GM21381 (cell line): ENCODE data around the gene TSPAN5.

Source experiments
- ATAC-seq: cut with Tn5 transposase; IDR thresholded peaks from one replicate; pipeline ENCODE4 v1.9.1; 2021; ENCODE audit warnings: mild to moderate bottlenecking, moderate library complexity; ENCODE audit not compliant: unreplicated experiment

Gene TSPAN5

DNA sequence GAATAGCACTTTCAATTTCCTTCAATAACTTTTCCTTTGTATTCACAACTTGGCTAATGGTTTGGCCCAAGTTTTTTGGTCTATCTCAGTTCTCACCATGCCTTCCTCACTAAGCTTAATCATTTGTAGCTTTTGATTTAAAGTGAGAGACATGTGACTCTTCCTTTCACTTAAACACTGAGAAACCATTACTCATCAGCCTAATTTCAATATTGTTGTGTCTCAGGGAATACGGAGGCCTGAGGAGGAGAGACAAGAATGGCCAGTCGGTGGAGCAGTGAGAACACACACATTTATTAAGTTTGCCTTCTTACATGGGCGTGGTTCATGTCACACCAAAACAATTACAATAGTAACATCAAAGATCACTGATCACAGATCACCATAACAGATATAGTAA is 56.7 kb downstream of the TSPAN5 start:
- peak; percentile 80 for ATAC-seq

DNA sequence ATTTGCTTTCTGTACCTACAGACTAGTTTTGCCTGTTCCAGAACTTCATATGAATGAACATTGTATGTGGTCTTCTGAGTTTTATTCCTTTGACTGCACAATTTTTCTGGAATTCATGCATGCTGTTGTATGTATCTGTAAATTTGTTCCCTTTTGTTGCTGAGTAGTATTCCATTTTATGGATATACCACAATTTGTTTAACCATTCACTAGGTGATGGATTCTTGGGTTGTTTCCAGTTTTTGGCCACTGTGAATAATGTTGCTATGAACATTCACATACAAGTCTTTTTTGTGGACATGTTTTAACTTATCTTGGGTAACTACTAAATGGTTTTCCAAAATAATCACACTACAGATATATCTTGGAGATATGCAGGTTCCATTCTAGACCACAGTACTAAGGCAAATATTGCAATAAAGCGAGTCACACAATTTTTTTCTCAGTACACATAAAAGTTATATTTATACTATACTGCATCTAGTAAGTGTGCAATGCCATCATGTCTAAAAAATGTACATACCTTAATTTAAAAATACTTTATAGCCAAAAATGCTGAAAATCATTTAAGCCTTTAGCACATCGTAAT is 58.7 kb downstream of the TSPAN5 start:
- ATAC-seq, result no peak

DNA sequence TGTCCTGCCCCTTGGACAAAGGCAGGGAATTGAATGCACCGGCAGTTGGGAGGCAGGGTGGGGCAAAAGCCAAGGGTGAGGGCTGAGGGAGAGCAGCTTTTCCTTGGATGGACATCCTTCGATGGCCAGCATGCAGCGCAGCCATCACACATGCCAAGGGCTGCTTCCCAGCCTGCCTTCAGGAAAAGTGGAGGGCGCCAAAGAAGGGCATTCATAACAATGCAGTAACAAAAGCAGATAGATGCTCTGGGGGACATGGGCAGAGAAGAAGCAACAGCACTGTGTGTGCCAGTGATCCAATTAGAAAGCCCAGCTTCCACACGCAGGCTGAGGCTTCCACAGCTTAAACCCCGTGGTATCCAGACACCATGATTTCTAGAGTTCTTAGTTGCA is 71.5 kb downstream of the TSPAN5 start:
- ATAC-seq, result no peak

DNA sequence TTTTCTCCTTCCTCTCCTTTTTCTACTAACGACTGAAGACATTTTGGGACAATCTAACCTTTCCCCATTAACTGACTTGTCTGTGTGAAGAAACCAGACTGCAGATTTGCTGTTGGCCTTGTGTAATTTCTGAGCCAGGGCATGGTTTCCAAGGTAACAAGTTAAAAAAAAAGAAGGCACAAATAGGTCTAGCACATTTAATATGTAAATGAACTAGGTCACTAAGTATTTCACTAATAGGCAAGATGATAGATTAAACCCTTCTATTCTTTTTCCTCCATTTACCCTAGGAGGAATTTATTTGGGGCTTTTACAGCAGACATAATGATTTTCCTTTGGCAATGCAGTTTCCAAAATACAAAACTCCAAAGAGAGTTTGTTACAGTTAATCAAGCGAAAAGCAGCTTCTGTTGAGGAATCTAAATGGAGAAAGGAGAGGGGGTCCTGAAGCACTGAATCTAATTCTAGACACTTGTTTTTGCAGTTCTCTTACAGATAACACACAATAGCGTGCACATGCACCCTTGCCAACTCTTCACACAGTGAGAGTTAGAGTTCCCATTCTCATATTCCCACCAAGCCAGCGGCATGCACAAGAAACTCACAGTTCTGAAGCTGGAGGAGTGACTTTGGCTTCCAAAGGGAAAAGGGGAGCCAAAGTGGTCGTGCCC is 72.0 kb downstream of the TSPAN5 start:
- no peak for ATAC-seq

DNA sequence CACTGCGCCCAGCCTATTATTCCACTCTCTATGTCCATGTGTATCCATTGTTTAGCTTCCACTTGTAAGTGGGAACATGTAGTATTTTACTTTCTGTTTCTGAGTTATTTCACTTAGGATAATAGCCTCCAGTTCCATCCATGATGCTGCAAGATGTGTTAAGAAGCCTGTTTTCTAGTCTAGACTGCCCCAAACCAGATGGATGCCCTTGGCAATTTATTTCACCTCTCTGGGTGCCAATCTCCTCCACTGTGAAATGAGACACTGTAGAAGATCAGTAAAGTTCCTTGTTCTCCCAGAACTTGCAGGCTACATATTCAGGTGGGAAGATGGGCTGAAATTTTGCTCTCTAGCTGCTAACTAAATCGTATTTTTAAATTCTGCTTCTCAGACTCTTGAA is 72.8 kb downstream of the TSPAN5 start:
- no peak for ATAC-seq

DNA sequence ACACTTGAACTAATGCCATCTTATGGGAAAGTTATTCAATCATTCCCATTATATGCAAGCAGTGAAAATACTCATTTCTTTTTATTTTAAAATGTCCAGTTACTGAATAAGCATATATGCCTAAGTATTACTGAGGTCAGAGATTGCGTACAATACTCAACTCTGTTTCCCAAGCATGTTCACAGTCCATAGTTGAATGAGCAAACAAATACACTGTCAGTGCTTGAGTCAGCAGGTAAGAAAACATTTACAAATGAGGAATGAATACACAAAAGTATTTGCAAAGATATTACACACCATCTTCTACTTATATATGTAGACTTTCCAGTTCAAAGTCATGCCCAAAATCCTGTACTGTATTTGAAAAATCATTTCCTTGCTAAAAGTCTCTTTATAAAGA is 74.1 kb downstream of the TSPAN5 start:
- no peak for ATAC-seq

DNA sequence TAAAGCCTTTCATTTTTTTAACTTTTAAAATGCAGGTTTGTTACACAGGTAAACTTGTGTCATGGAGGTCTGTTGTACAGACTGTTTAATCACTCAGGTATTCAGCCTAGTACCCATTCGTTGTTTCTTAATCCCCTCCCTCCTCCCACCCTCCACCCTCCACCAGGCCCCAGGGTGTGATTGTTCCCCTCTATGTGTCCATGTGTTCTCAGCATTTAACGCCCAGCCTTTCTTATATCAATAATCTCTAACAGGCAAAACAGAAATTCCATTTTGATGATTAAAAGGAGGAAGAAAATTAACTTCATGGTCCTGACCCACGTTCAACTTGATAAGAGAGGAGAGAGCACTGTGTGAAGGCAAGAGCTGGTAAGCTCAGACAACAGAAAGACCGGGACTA is 75.1 kb downstream of the TSPAN5 start:
- ATAC-seq, result no peak

DNA sequence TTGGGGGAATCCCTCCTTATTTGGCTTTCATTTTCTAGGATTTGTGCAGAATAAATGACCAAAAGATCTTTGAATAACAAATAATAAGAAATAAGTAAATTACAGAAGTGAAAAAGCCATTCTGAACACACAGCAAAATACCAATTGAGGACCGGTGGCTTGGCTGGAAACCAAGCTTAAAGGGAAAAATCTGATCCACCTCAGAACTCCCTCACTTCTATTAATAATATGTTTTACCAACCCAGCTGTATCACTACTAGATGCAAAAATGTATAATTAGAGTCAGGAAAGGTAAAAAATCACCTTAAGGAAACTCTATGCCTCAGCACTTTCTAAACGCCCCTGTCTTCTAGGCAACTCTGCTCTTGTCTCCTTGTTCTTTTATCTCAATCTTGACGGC is 77.3 kb downstream of the TSPAN5 start:
- ATAC-seq, result no peak

DNA sequence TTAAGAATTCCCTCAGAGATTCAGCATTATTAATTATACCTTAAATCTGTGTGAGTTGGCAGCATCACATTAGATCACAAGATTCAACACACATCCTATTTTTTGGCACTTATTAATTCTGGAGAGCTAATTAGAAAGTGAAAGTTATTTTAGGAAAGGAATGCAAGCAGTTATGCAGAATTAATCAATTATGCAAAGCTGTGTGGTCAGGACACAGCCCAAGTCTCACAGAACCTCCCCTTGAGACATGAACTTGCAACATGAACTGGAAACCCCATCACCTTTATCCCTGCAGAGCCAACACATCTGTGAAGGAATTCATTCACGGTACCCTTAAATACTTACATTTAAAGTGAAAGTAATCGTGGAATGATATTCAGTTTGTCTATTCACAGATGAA is 80.5 kb downstream of the TSPAN5 start:
- ATAC-seq, result no peak

DNA sequence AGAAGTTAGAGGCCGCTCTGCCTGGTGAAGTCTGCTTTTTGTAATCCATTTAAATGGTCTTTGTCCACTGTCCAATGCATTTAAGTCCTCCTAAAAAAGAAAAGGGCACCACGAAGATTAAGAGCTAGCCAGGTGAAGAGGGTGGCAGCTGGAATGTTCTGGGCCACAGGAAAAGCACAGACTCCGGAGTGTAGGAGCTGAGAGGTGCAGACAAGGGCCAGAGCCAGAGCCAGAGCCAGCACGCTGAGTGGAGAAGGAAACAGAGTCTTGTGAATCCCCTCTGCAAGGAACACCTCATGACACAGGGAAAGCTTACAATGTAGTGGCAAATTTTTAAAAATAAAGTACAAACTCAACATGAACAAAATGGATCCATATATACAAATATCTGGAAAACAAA is 83.6 kb downstream of the TSPAN5 start:
- no peak for ATAC-seq

DNA sequence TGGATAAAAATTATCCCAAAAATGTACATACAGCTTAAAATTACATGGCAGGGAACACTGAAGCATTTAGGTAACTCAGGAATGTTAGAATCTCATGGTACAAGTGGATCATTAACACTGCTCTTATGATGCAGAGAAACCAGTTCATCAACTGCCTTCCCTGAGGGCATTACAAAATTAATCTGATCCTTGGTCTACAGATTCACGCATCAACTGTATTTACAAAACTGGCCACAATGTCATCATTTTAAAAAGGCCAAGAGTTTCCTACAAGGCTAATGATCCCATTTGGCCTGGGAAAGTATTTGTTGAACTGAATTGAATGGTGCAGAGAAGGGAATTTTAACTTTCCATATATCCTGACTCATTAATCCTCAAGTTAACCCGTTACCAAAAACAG is 84.6 kb downstream of the TSPAN5 start:
- no peak for ATAC-seq

DNA sequence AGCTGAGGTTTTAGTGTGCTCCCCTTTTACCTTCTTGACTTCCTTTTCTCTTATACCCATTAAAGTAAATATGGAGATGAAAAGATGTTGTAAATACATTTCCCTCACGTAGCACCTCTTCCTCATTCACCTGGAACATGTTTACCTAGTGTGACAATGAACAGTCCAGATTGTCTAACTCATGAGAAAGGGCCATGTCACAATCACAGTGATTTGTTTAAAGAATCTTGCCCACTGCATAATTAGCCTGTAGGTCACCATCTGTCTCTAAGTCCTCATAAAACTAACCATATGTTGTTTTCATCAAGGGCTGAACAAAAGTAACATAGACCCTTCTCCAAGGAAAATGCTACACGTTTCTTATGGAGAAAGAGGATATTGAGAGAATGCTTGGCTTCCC is 85.7 kb downstream of the TSPAN5 start:
- no peak for ATAC-seq

DNA sequence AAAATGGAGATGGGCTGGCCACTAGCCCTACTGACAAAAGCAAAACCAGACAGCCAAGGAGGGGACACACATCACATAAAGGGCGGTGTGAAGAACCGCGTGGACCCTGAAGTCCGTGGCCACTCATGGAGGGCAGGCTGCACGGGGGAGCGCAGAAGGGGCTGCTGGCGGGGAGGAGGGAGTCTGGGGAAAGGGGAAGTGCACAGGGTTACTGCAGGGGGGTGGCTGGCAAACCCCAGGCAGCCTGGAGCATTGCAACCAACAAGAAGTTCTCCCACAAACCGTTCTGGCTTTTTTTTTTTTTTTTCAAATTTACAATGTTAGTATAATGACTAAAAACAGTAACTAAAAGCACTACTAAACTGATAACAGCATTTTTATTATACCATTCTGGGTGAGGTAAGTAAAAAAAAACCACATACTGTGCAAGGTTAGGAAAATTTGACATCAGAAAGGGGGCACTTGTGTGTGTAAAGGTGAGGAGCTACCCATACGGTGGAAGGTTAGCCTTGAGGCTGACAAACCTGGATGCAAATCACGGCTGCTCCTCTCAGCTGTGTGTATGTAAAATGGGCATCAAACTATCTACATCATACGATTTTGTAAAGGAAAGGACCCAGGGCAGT is 87.1 kb downstream of the TSPAN5 start:
- ATAC-seq, result no peak

DNA sequence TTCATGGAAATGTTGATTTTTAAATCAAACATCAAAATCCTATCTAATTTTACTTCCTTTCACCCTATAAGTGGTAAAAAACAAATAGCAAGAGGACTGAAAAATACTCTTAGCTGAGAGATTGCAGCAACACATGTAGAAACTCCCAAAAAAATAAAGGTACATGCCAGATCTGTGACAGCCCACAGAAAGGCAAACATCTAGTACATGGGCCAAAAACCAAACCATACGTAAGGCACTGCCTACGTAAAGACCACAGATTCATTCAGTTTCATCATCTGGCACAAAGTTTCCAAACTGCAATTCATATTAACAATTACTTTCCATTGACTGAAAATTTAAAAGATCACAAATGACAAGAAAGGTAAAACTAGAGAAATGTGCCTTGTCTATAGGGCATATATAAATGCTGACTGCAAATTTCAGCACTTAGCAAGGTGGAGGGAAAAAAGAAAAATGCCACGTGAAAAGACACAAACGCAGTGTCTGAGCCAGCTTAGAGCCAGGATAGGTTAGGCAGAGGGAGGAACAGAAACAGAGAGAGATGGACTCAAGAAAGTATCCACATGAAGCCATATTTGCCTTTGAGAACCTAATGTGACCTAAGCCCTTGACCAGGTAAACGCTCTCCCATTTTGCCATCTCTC is 88.1 kb downstream of the TSPAN5 start:
- no peak for ATAC-seq

DNA sequence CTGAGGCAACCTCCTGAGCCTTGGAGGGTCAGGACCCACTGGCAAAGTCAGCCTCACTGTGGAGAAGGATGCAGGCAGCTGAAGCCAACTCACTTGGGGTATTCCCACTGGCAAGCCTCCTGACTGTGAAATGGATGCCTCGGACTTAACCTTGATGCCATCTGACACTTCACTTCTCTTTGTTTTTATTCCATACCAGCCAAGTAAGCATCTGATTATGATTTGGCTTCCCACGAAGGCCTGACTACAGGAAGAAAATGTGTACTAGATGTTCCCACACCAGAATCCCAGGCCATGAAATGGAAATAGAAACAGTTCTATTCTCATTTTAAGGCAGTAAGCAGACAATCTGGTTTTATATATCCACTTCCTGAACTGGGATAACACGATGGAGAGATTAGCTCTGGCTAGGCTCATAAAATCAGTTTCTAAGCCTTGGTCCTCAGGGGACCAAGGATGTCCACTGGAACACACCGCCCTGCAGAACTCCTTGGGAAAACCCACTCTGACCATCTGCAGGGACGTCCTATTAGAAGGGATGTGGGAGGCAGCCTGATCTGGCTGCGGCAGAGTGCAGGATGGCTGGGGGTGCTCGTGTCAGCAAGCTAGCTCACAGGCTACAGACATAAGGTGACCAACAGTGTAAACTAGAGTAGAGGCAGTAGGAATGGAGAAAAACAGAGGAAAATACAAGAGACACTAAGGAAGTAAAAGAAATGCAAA is 89.3 kb downstream of the TSPAN5 start:
- ATAC-seq, result no peak

DNA sequence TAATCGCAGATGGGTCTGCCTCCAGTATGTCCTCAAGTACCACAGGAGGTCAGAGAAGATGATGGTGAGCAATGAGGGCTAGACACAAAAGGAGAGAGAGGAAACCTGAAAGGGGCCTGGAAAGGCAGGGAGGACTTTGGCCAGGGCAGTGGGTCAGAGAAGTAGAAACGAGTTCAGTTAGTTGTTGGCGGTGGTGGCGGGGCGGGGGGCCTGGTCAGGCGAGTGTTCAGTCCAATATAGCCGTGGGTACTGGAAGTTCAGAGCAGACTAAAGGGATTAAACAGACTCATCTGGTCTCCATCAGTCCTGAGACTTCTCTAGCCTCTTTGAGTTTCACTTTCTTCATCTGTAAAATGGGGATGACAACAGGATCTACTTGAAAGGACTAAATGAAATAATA is 90.8 kb downstream of the TSPAN5 start:
- ATAC-seq, result no peak

DNA sequence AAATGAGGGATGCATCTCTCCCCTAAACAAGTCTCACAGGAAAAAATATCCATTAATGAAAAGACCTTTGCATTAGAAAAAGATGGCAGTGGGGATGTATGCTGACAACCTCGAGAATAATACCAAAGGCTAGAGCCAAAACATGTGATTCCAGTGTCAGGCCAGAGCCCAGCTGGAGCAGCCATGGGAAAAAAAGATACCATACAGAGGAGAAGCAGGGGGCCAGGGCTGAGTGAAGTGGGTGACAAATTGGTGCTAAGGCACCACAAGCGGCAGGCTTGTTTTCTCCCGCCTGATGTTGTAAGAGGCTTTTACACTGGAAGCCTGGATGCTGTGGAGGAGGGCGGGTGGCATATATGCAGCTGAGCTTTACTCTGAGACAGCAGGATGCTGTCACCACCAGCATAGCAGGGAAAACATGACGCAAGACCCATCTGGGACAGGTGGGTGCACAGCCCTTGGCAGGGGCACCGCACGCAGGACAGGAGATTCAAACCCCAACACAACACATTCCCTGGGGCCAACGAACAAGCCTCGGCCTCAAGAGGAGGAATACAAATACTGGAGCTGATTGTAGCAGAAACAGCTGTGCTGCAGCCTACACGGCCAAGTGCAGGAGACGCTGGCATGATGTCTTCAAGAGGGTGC is 91.9 kb downstream of the TSPAN5 start:
- ATAC-seq, result no peak

DNA sequence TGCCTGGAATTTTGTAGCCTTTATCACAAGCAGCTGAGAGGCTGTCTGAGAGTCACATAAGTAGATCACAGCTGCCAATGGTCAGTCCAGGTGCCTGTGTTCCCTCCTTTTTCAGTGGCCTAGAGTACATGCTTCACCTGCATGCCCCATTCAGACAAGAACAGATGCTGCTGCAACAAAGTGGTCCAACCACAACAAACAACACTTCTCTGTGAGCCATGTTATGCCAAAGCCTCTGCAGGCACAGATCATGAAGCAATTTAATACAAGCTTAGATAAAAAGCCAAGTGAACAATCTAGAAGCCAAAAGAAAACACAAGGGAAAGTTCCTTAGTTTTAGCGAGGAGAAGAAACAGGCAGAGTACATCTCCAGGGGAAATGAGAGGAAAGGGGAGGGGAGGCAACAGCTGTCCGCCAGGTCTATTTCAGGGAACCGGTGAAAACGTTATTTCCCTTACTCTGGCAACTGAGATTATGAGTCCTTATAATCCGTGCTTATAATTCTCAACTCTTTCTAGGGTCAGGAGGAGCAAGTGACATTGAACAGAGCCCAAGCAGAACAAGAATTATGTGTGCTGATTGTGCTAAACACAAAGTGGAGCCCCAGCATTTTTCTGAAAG is 92.6 kb downstream of the TSPAN5 start:
- no peak for ATAC-seq

DNA sequence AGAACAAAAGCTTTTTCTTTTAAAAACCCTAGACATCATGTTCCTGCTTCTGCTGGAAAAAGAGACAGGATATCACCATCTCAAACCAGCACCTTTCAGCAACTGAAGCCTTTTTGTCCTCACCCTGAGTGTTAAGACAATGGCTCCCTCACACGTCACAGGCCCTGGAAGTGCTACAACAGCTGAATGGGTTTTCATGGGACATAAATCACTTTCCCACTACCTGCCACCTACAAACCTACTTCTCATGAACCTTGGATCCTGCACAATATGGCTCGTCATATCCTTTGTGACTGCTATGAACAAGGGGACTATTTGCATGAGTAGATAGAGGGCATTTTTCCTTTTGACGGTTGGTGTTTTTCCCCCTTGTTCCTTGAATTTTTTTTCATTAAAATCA is 93.6 kb downstream of the TSPAN5 start:
- ATAC-seq, result no peak

DNA sequence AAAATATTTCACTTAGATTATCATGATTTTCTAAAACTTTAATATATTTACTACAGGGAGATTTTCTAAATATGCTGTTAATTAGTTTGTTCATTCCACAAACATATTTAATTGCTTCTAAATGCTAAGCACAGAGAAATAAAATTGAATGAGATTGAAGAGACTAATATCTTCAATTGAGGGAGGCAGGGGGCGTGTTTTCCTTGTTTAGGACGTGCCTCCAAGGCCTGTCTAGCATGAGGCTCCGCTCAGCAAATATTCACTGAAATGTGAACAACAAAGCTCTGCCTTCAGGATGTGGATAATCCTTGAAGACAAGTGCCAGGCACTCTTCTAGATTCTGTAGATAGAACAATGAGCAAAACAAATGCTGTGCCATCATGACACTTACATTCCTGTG is 98.1 kb downstream of the TSPAN5 start:
- no peak for ATAC-seq
